Stimulated activated memory B cell treated with anti-CD40 and anti-IgM and Interleukin-4, amounts not matched to agents 10 μg/mL and 1 μg/mL and 100 μg/mL, for 72 hours (primary cell): ENCODE results near the gene FNBP1.

Source experiments
- ATAC-seq: fragments of 150-1000 bp; cut with Tn5 transposase; 2 replicates; pipeline ENCODE4 v1.10.0; 2021
- H3K27ac Mint-ChIP-seq: one replicate; pipeline ENCODE4 v1.8.0; 2022; ENCODE audit warnings: mild to moderate bottlenecking, mixed read lengths
- H3K27me3 Mint-ChIP-seq: one replicate; pipeline ENCODE4 v1.8.0; 2022; ENCODE audit warnings: mixed read lengths
- H3K36me3 Mint-ChIP-seq: one replicate; pipeline ENCODE4 v1.8.0; 2022; ENCODE audit warnings: mixed read lengths
- H3K4me1 Mint-ChIP-seq: one replicate; pipeline ENCODE4 v1.8.0; 2022; ENCODE audit warnings: mixed read lengths
- H3K4me3 Mint-ChIP-seq: one replicate; pipeline ENCODE4 v1.8.0; 2022; ENCODE audit warnings: mild to moderate bottlenecking, moderate library complexity, mixed read lengths
- H3K9me3 Mint-ChIP-seq: one replicate; pipeline ENCODE4 v1.8.0; 2022; ENCODE audit warnings: mixed read lengths

FNBP1 gene

DNA sequence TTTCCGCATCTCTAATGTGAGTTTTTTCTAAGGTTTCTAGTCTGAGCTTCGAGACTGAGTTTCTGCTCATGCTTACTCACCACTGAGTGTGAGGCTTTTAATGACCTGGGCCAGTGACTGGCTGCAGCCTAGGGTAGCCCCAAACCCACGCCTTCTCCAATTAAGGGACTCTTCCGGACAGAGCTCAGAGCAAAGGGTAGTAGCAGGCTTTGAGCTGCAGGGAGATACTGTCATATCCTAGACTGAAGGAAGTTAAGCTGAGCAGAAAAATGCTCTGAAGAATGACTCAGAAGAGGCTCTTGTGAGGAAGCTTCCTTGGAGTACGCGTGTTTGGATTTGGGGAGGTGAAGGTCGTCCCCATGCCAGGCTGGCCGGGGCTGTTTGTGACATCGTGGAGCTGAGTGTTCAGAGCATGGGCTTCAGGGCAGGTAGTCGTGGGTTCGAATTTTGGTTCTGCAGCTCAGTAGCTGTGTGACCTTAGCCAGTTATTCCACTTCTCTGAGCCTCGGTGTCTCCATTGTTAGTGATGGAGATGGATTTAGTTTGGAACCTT is 204.2 kb downstream of the FNBP1 start:
- Mint-ChIP-seq H3K27me3 (no peaks in the 10 kb centered on the region), H3K4me1 (peaks cover 47% of the 10 kb centered on the region), H3K36me3 (peaks cover 6% of the 10 kb centered on the region), H3K9me3 (no peaks in the 10 kb centered on the region), H3K27ac (peak overlapping the region; percentile 41), H3K4me3 (no peak overlapping the region)
- ATAC-seq: no peak
